Middle frontal gyrus (tissue), 1 donor: Measurements from ENCODE around the gene MTA2.
"Not testable (repeated sequence)": the region's sequence is repeated elsewhere in the genome, so short reads cannot be mapped to it uniquely, and the experiment has no call there.

Source experiments
- DNase-seq: peaks from one replicate; pipeline ENCODE4 v3.0.0-alpha.2; 2015; ENCODE audit warnings: low spot score; ENCODE audit errors: extremely low spot score

MTA2 gene

DNA sequence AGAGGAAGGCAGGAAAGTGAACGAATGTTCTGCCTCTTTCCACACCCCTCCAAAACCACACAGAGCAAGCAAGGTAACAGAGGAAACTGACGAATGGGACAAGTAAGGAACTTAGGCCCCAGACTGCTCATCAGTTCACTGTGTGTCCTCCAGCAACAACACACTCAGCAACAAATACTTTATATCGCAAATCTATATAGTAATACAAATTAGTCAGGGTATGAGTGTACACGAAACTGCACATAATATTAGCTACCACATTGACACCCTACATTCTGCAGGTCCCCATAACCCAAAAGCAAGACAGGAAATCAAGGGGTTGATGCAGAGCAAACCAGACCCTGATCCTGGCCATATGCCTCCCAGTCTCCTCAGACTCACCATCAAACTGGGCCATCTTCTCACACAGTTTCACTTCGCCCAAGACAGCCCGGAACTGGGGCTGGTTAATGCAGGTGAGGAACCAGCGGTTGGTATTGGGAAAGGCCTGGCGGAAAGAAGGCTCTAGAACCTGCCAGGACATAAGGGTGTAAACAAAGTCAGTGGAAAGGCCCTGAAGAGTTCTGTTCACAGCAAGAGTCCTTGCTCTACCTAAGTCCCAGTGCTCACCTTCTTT is 34.5 kb downstream of the MTA2 start:
- no peak for DNase-seq

DNA sequence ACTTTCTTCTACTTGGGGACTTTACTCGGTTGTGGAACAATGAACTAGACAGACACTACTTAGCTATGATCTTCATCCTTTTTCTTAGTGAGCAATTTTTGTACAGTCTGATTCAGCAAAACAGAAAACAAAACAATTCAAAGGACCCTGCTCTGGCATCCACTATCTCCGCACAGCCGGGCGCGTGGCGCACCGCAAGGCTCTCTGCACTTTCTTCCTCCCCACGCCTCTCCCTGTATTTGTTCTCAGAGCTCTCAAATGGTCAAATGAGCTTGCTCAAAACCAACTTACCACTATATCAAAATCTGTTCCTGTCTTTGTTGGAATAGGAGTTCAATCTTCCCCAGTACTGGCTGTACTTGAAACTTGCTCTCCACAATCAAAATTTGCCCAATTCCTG is 35.4 kb downstream of the MTA2 start:
- no peak for DNase-seq

DNA sequence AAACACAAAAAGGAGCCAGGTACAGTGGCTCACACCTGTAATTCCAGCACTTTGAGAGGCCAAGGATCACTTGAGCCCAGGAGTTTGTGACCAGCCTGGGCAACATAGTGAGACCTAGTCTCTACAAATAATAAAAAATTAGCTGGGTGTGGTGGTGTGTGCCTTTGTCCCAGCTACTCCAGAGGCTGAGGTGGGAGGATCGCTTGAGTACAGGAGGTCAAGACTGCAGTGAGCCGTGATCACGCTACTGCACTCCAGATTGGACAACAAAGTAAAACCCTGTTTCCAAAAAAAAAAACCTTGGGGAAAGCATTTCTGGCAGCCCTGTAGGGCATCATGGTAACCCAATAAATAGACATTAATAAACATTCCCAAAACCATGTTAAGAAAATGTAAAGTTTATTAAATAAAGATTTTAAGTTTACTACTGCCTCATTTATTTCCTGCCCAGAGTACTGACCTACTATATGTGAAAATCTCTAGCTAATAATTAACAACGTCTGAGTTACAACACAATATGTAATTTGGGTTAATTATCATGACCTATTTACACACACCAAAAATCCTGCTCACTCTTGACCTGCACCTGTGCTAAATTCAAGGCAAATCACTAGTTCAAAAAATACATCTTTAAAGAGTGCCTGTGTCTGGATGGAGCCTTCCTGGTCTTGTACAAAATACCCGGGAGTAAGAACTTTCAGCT is 36.4 kb downstream of the MTA2 start:
- DNase-seq: no peak

DNA sequence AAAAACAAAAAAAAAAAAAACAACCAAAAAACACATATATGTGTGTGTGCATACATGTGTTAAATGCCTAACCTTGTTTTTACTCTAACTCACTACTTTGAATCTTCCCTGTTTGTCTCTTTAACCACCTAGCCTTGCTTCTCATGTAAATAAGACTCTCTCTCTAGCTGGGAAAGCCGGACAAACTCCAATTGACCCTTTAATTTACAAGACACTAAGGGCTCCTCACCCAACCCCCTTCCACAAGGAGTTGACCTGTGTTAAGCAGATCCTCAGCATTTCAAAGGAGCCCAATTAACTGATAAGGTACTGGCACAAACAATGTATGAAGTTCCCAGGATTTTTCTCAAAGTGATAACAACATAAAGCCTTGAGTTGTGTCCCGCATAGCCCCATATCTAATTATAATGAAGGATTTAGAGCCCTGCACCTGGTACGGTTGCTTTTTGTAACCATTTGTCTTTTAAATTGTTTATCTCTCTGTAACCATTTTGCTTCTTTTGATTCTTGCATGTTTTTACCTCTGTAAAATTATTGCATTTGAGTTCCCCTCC is 39.9 kb downstream of the MTA2 start:
- not testable (repeated sequence) for DNase-seq

DNA sequence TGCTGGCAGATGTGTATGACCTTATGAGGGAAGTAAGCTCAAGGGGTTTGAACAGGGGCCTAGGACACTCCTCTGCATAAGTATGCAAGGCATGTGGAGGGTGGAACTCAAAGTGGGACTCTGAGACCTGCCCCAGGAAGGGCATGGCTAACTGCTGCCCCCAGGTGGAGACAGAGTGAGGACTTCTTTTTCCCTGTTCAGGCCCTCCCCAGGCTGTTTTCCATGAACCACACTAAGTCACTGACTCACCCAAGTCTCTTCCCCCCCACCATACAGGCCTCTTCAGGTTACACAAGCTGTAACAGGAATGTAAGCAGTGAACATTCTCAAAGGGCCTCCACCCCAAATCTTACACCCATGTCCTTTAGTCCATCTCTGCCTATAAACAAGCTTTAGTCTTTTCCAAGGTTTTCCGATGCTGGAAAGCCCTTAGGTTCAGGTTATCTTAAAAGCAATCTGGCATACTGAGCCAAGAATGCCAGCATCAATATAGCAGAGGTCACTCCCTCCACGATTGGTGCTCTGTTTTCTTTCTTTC is 41.0 kb downstream of the MTA2 start:
- no peak for DNase-seq

DNA sequence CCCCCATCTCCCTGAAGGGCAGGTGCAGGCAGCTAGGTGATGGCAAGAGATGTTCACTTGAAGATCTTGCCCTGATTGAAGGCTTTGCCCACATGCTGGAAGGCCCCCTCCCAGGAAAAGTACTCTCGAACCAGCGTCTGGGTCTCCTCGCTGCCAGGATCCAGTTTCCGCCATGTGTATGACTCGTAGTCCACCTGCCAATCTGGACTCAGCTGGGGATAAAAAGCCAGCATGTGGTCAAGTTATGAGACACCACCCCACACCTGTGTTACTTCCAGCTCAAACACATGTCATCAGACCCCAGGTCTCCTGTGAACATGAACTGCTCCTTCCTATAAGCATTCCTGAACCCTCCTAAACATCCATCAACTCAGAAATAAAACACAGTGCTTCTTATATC is 42.0 kb downstream of the MTA2 start:
- not testable (repeated sequence) for DNase-seq

DNA sequence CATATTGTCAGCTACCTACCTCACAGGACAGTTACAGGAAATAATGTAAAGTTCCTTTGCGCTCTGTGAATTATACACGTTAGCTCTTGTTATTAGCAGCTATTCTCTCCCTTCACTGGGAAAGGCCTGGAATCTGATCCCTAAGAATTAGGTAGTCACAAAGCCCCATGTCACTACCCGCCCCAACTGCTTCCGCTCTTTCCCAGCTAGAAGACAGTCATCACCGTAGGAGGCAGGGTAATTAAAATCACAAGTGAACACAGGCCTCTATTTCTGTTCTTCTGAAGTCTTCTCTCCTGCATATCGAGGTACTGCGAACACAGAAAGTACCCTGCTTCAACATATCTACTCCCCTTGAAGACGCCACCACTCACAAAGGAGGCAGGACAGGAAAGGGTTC is 42.5 kb downstream of the MTA2 start:
- DNase-seq: no peak

DNA sequence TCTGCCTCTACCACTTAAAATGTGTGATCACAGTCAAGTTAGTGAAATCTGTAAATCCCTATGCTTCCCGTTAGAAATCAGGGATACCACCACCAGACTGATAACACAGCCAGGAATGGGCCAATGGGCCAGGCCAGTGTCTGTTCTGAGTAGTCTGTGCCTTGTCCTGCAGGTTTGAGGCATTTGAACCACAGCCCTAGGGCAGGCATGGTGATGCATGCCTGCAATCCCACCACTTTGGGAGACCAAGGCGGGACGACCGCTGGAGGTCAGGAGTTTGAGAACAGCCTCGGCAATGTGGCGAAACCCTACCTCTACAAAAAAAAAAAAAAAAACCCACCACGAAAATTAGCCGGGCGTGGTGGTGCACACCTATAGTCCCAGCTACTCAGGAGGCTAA is 43.0 kb downstream of the MTA2 start:
- DNase-seq: no peak

DNA sequence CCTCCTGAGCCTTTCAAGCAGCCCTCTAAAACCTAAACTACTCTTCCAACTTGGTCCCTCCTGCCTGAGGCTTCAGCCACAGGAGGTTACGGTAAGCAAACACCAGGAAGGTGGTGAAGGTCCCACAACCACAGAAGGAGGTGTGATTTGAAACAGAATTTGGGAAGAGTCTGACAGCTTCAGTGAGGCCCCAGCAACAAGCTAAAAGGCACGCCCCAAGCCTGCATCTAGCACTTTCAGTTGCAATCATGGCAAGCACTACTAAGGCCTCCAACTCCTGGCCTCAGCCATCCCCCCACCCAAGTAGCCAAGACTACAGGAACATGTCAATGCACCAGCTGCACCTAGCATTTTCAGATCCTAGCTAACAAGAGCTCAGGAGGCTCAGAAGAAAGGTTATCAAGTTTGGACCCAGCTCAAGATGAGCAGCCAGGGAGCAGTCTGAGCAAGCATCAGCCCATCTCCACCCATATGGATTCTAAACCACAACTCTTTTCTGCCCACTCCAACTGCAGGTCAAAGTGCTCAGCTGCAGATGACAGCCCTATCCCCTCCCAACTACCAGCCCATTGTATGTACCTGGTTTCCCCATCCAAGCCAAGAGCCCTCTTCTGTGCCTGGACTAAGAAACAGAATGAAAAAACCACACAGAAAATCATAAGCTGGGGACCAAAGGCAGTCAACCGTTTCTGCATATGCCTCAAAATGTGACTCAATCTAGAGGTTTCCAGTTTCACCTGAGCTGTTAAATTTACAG is 44.6 kb downstream of the MTA2 start:
- DNase-seq: no peak

DNA sequence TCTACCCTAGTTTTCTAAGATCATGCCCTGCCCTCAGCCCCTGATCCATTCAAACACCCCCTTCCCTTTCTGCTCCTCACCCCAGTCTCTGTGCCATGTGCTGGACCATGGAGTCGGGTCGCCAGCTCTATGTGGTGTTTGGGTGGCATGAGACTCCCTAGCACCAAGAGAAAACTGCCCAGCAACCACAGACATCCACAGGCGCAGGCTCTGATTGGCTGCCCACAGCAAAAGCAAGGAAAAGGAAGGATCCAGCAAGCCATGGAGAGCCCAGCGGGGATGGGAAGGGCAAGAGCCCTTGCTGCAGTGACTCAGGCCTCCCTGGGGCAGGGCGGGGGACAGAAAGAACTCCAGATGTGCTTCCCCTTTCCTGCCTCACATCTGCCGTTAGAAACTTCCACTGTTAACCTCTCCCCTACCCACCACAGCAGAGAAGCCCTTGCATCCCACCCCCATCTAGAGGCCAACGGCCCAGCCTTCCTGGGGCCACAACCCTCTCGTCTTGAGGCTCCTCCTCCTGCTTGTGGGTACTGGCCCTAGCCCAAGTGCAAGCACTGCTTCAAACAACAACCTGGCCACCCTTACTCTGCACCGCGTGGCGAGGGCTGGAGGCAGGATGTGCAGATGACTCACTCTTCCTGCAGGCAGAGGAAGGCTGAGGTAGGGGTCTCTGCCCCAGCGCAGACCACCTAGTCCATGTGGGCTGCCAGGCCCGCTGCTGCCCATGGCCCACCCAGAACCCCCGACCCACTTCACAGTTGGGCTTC is 45.4 kb downstream of the MTA2 start:
- no peak for DNase-seq

DNA sequence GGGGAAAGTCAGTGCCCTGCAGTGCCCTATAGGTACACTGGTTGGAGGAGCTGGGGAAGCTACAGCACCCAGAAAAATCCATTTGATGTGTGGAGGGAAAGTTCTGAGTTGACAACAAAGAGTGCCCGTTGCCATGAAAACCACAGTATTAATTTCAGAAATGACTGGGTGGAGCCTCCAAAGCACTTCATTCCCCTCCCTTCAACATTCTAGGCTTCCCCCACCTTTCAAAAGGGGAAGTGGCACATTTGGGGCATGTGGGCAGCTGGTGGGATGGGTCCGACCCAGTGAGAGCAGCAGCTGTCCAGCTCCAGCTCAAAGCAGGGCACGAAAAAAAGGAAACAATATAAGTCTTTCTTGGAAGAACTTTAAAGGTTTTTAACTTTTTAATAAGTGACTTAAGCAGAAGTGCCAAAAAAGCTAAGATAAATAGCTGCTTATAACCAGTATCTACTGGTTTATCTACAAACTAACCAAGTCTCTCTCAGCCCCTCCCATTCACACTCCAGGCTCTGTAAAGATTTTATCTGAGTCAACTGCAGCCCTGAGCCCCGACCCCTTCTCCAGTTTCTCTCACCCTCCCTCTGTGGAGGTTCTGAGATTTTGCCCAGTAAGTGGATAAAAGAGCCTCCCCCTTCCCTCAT is 46.1 kb downstream of the MTA2 start:
- DNase-seq: no peak

DNA sequence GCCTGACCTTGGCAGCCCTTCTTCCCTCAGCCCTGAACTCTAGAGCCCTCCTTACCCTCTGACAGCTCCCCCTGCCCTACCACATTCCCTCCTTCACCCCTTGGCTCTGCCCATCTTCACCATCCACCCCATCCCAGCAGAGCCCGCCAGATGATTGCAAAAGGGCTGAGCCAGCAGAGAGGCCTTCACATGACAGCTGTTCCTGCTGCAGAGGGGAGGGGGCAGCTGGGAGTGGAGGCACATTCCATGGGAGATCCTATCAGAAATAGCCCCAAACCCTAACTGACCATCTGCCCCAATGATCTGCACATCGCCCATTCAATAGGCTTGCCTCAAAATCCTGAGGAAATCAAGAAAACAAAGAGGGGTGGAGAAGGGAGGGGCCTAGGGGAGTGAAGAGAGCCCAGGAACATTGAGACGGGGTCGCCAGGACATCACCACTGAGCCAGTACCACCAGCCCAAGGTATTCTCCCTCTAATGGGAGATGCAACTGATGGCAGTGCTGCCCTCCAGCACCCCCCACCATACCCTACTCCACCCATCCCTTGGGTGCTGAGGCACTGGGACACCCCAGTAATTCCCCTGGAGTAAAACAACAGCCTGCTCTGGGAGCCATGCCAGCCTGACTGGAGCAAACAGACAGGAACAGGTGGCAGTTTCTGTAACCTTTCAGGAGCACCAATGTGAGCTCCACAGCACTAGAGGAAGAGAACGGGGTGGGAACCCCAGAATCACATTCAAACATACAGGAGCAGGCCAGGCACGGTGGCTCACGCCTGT is 47.1 kb downstream of the MTA2 start:
- DNase-seq: no peak

DNA sequence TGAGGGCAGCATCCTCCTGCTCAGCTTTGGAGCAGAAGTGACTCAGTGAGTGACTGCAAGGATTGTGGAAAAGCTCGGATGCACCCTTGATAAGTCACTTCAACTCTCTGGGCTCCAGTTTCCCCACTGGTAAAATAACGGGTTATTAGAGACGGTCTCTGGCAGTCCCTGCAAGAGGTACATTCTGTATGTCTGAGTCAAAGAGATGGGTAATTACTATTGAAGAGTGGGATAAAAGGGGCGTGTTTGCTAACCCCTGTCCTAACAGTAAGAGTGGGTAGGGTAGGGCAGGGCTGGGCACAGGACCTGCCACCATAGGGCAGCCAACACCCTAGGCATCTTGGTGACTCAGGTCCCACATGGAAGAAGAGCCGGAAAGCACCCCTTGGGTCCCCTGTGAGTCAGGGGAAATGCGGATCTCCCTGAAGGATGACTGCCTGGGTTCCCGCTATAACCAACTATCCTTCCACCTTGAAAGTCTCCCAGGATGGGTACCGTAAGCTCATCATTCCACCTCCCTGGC is 47.8 kb downstream of the MTA2 start:
- no peak for DNase-seq

DNA sequence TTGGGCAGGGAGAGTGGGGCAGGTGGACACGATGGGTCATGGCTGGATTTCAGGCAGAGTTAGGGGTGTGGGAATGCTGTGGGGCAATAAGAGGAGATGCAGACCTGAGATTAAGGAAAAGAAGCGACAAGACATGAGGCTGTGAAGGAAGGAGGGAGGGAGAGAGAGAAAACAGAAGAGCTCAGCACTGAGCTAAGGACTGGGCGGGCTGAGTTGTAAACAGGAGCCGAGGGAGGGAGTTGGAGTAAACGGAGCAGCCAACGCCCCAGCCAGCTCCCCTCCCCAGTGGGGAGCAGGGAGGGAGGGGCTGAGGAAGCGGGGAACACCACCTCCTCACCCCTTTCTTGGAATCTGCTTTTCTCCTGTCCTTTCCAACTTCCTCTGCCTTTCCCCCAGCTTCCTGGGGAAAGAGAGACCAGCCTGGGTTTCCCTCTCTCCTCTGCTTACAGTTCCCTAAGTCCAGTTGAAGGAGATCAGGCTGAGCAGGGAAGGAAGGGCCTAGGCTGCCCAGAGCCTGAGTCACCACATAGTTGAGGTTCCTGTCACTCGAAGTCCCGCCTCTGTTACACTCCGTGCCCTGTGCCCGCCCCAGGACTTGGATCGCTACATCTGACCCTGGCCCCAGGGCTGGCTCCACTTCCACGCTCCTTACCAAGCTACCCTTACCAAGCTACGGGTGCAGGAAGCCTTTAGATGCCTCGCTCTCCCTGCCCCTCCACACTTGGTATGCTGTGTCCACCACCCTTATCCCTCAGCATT is 48.4 kb downstream of the MTA2 start:
- DNase-seq: no peak

DNA sequence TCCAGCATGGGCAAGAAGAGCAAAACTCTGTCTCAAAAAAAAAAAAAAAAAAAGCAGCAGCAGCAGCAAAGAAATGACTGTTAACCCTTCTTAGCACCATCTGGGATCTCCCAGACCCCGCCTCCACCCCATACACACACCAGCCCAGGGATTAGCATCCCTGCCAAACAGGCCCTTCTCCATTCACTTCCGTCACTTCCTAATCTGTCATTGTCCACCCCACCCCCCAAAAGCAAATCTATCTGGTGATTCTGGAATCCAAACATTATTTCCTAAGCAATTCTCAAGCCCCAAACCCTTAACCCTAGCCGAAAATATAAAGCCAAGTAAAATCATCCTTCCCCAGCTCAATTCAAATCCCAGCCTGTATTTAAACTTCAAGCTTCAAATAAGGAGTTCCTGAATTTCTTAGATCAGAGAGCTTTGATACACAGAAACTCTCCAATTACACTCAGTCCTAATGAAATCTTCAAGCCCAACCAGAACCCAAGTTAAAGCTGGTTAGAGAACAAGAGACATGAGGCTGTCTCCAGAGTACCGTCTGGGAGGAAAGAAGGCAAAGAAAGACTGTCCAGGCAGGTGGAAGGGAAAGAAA is 49.1 kb downstream of the MTA2 start:
- DNase-seq: no peak

DNA sequence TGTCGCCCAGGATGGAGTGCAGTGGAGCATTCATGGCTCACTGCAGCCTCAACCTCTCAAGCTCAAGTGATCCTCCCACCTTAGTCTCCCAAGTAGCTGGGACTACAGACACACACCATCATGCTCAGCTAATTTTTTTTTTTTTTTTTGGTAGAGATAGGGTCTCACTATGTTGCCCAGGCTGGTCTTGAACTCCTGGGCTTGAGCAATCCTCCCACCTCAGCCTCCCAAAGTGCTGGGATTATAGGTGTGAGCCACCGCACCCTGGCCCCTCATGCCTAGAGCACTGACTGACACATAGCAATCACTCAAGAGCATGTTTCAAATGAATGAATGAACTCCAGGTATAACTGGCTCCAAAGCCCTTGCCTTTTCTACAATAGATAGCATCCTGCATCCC is 51.2 kb downstream of the MTA2 start:
- not testable (repeated sequence) for DNase-seq

DNA sequence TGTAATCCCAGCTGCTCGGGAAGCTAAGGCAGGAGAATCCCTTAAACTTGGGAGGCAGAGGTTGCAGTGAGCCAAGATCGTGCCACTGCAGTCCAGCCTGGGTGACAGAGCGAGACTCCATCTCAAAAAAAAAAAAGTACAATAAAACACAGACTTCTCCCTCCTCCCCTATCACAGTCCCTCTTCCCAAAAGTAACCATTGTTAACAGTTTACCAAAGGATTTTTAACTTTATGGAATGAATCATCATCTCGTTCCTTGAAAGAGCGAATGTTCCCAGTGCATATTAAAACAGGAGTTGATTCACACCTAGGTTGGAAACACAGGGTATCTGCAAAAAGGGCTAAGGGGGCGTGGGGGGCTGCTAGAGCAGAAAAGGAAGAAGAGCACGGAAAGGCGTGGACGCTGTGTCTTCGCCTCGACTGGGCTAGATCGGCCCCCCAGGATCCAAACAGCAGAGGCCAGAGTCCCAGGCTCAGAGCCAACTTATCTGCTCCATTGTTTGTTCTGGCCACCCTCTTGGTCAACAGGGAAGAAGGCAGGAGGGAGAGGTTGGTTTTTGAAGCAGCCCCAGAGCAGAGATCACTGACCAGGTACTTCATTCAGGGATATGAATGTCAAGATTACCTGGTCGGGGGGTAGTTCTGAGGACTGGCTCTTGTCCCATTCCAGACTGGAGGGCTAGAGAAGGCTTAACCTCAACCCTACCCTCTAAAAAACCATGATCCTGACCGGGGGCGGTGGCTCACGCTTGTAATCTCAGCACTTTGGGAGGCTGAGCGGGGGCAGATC is 52.9 kb downstream of the MTA2 start:
- no peak for DNase-seq
